Measurements from ENCODE around the gene TNRC6B.
A peak's percentile ranks its signal among the peaks of the same experiment; 100 is the strongest.

The TNRC6B gene

GRCh38 chr22:40215266-40215665, 37.5 kb downstream of the TNRC6B start:
- Histone ChIP-seq H3K4me2 (ENCODE audit: low read length) (peak overlapping the region; percentile 72), H3K27me3 (ENCODE audit: low read depth, low read length) (no peaks in the 10 kb centered on the region; the same call in 1 of the 2 replicates), H3K79me2 (ENCODE audit: low read length) (peaks cover 73% of the 10 kb centered on the region), H3K9me3 (ENCODE audit: insufficient read depth, low read length) (no peaks in the 10 kb centered on the region), H3K27ac (ENCODE audit: low read length) (peak overlapping the region; percentile 69), H3K9ac (ENCODE audit: low read length) (no peak overlapping the region), H3K36me3 (replicated peaks; ENCODE audit: low read depth, low read length) (peaks cover 3% of the 10 kb centered on the region), H3K4me3 (ENCODE audit: low read length) (peak overlapping the region; percentile 46; the same call in 1 of the 2 replicates), H2AFZ (ENCODE audit: low read depth, low read length) (no peak overlapping the region), H4K20me1 (ENCODE audit: insufficient read depth, low read length) (peaks cover 59% of the 10 kb centered on the region), H3K4me1 (ENCODE audit: low read length) (peaks cover 56% of the 10 kb centered on the region)
- no peak for TF ChIP-seq EZH2phosphoT487 (IDR thresholded peaks at IDR 0.05; ENCODE audit: low read depth)
- TF ChIP-seq CTCF (IDR thresholded peaks at IDR 0.05; ENCODE audit: low read depth, low read length), result no peak

- H3K79me2 ChIP-seq (ENCODE audit: low read length), result peaks cover 79% of the 10 kb centered on the region
- peaks cover 52% of the 10 kb centered on the region for H3K4me1 ChIP-seq (ENCODE audit: low read length)
- H3K9ac ChIP-seq (ENCODE audit: low read length), result peak overlapping the region; percentile 12; the same call in 1 of the 2 replicates
- no peak overlapping the region for H2AFZ ChIP-seq (ENCODE audit: low read depth, low read length)
- no peaks in the 10 kb centered on the region; the same call in 1 of the 2 replicates for H3K27me3 ChIP-seq (ENCODE audit: low read depth, low read length)
- peak overlapping the region; percentile 72 for H3K4me2 ChIP-seq (ENCODE audit: low read length)
- H3K36me3 ChIP-seq (replicated peaks; ENCODE audit: low read depth, low read length), result peaks cover 7% of the 10 kb centered on the region
- peak overlapping the region; percentile 69 for H3K27ac ChIP-seq (ENCODE audit: low read length)
- no peaks in the 10 kb centered on the region for H3K9me3 ChIP-seq (ENCODE audit: insufficient read depth, low read length)
- H4K20me1 ChIP-seq (ENCODE audit: insufficient read depth, low read length), result peaks cover 62% of the 10 kb centered on the region
- TF ChIP-seq CTCF (IDR thresholded peaks at IDR 0.05; ENCODE audit: low read depth, low read length), result no peak
- H3K4me3 ChIP-seq (ENCODE audit: low read length), result peak overlapping the region; percentile 46
These were observed 38.5 kb downstream of the TNRC6B start for GRCh38 chr22:40216041-40216756.

GRCh38 chr22:40218152-40218551, 40.4 kb downstream of the TNRC6B start:
- Histone ChIP-seq H3K9ac (ENCODE audit: low read length) (no peak overlapping the region), H3K4me1 (ENCODE audit: low read length) (peaks cover 41% of the 10 kb centered on the region), H3K79me2 (ENCODE audit: low read length) (peaks cover 80% of the 10 kb centered on the region), H3K9me3 (ENCODE audit: insufficient read depth, low read length) (no peaks in the 10 kb centered on the region), H3K36me3 (replicated peaks; ENCODE audit: low read depth, low read length) (peaks cover 7% of the 10 kb centered on the region), H3K4me3 (ENCODE audit: low read length) (no peak overlapping the region), H2AFZ (ENCODE audit: low read depth, low read length) (no peak overlapping the region), H3K4me2 (ENCODE audit: low read length) (no peak overlapping the region), H3K27ac (ENCODE audit: low read length) (no peak overlapping the region), H4K20me1 (ENCODE audit: insufficient read depth, low read length) (peaks cover 63% of the 10 kb centered on the region), H3K27me3 (ENCODE audit: low read depth, low read length) (no peaks in the 10 kb centered on the region)
- TF ChIP-seq CTCF (IDR thresholded peaks at IDR 0.05; ENCODE audit: low read depth, low read length) (no peak), EZH2phosphoT487 (IDR thresholded peaks at IDR 0.05; ENCODE audit: low read depth) (no peak)

- Histone ChIP-seq H4K20me1 (ENCODE audit: insufficient read depth, low read length) (peaks cover 63% of the 10 kb centered on the region), H3K4me1 (ENCODE audit: low read length) (peaks cover 36% of the 10 kb centered on the region), H3K27ac (ENCODE audit: low read length) (no peak overlapping the region)
These were observed 41.1 kb downstream of the TNRC6B start for GRCh38 chr22:40218723-40219294.

More at GRCh38 chr22:40218723-40219294, 41.1 kb downstream of the TNRC6B start:
- Histone ChIP-seq H3K36me3 (replicated peaks; ENCODE audit: low read depth, low read length) (peaks cover 7% of the 10 kb centered on the region), H3K4me3 (ENCODE audit: low read length) (no peak overlapping the region), H3K79me2 (ENCODE audit: low read length) (peaks cover 81% of the 10 kb centered on the region), H2AFZ (ENCODE audit: low read depth, low read length) (no peak overlapping the region), H3K4me2 (ENCODE audit: low read length) (no peak overlapping the region), H3K9me3 (ENCODE audit: insufficient read depth, low read length) (no peaks in the 10 kb centered on the region), H3K27me3 (ENCODE audit: low read depth, low read length) (no peaks in the 10 kb centered on the region), H3K9ac (ENCODE audit: low read length) (no peak overlapping the region)
- TF ChIP-seq CTCF (IDR thresholded peaks at IDR 0.05; ENCODE audit: low read depth, low read length) (no peak), EZH2phosphoT487 (IDR thresholded peaks at IDR 0.05; ENCODE audit: low read depth) (no peak)
